GM19397 (cell line): ENCODE results near the gene HOPX.
"Not testable (repeated sequence)": the region's sequence is repeated elsewhere in the genome, so short reads cannot be mapped to it uniquely, and the experiment has no call there.

ENCODE experiments used
- ATAC-seq: cut with Tn5 transposase; IDR thresholded peaks from one replicate; pipeline ENCODE4 v1.9.1; 2021; ENCODE audit warnings: mild to moderate bottlenecking, moderate library complexity; ENCODE audit not compliant: unreplicated experiment

The HOPX gene

GRCh38 chr4:56655627-56656345 lies 25.3 kb downstream of the HOPX start:
- ATAC-seq = no peak

DNA sequence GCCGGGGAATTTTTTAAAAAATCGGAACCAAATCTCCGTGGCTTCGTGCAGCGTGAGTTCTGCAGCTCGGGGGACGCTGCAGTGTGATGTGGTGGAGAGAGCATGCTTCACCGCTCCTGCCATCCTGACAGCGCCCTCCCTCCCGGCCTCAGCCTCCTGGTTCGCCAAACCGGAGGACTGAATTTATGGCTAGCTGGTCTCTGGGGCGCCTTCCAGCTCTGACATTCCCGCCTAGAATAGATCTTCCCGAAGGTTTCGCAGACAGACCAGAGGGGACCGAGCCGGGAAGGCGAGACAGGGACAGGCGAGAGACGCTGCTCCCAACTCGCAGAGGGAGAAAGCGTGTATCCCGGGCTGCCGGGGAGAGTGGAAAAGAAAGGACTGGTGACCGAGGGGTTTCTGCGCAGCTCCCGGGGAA lies 25.9 kb downstream of the HOPX start:
- no peak for ATAC-seq

DNA sequence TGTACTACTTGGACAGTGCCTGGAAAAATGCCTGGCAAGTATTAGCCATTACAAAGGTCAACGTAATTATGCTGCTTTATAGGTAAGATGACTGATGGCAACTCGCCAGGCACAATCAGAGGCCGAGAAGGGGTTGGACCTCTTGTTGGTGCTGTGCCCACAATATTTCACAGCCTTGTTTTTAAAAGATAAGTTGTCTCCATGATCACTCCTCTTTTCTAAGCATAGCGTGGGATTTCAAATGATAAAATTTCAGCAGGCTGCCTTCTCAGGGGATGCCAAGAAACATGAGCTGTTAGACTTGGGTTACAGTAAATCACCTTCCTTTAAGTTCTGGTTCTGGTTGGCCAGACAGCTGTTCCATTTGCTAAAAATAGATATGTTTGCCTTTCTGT lies 26.9 kb downstream of the HOPX start:
- no peak for ATAC-seq

DNA sequence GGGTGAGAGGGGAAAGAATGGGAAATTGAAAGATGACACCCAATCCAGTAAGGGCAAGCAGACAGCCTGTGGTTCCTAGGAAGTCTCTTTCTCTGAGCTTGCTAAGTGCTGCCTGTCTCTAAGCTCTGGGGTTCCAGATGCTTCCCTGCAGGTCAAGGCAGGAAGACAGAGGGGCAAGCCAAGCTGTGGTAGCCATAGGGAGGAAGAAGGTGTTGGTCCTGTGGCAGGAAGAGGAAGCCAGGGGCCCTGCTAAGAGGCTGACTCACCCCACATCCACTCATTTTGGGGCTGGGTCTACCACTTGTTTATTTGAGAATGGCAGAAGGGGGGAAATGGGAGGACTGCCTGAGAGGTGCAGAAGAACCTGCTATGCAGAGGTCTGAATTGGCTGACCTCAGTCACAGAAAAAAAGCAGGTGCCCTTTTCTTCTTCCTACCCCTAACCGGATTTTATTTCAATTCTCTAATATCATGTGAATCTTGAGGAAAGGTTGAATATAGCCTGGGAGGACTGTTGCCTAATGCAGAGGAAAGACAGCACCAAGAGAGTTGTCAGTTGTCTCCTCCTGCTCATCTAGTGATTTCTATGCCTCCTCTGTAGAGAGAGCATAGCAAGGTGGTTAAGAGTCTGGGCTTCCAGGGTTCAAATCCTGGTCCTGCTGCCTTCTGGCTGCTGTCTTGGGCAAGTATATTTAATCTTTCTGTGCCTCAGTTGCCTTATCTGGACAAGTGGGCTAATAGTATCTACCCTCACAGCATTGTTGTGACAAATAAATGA lies 27.4 kb downstream of the HOPX start:
- ATAC-seq = no peak

GRCh38 chr4:56652196-56652595 lies 28.9 kb downstream of the HOPX start:
- ATAC-seq = no peak

DNA sequence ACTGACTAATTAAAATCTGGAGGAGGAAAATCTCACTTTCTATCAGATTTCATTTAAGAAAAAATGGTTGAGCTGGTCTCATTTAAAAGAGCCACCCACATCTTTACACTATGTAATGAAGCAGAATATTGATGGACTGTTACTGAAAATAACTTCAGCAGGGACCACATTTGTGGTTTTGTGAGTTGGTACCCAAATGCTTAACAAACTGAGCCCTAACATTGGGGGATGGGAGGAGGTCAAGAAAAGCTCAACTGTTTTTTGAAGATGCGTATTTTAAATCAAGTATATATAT lies 30.1 kb downstream of the HOPX start:
- no peak for ATAC-seq

DNA sequence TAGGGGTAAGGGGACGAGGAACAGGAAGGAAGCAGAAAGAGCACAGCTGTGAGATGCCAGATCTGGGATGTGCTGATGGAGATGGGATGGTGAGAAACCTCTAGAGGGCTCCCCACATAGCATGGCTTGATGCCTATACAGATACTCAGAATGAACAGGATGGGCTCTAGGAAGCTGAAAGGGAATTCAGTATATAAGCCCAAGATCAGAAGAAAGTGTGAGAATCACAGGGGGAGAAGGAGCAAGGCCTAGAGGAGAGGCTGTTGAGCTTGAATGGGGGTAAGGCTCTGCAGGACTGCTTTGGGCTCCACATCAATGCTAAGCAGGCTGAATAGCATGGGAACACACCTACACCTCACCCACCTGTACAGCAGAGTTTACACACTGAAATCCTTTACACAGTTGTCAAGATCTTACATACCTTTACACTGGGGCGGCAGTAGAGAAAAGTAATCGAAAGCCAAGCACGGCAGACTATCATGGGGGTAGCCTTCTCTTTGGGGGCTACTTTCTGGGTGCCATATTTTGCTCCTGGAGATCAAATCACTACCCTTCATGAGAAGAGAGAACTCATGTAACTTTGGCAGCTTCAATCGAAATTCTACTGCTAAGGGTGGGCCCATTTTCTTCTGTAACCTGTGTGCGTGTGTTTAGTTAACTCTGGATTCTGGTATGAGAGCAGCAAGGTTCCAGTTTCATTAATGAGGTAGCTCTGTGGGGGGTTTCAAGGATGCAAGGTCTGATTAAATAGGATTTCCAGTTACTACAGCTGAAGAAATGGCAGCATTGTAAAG lies 30.6 kb downstream of the HOPX start:
- ATAC-seq = no peak

DNA sequence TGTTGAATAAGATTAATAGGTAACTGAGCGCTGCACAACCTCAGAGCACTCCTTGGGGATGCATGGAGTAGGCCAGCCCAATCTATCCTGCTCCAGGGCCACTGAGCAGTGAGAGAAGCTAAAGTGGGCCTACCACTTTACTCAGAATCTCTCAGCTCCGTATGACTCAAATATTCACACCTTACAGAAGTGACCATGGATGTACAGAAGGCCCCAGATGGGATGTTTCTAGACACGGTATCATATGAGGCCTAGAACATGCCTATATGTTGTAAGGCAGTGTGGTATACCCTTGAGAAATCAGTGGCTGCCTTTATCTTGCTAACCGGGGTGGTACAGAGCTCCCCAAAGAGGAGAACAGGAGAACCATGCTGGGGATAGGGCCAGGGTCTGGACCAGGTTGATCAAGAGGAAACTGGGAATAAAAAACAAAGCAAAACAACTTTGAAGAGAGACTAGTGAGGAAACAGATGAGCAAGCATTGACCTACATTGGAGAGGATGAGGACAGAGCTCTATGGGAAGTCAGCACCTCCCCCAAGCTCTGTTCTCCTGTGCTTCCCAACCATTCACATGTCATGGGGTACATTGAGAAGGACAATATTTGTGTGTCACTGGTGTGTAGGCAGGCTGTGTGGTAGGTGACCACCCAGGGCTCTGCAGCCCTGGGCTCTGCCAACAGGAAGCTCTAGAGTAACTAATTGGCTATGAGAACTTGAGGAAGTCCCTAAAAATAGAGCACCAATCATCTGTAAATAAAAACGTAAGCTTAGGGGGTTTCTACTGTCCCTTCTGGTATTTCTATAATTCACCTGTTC lies 31.4 kb downstream of the HOPX start:
- no peak for ATAC-seq

GRCh38 chr4:56648824-56649151 lies 32.3 kb downstream of the HOPX start:
- ATAC-seq = no peak

- ATAC-seq = no peak
Observed at GRCh38 chr4:56648021-56648823, 32.9 kb downstream of the HOPX start.

DNA sequence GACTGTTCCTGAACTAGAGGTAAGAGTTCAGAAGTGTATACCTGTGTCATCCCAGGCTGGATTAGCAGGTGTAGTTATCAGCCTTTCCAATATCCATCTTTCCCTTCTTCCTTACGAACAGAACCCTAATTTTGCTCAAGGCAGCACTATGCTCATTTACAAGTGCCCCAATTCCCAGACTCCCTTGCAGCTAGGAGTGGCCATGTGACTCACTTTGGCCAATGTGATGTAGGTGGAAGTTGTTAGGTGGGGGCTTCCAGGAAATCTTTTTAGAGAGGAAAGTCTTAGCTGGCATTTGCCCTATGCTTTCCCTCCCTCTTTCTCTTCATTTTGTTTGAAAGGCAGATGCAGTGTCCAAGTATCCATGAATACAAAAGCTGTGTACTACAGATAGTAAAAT lies 34.8 kb downstream of the HOPX start:
- ATAC-seq = no peak

GRCh38 chr4:56643596-56643995 lies 37.5 kb downstream of the HOPX start:
- ATAC-seq = no peak

DNA sequence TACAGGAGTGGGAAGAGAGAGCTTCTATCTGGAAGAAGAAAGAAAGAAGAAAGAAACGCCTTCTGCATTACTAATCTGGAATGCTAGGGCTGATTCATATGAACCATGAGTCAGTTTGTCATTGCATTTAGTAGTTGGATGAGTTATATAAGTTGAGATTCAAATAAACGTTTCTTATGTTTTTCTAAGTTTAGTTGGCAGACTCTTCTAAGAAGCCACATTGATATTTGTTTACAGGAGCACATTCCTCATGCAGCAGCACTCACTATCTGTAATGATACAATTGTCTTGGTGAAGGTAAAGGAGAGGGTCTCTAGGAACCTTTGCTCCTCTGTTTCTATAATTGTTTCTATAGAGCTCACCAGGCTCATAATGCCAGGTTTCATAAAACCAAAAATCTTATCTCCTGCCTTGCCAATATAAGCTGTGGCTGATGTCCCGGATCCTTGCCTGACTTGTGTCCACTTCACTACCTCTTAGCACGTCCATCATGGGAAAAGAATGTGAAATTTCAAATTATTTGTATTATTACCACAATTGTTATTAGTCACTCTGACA lies 39.5 kb downstream of the HOPX start:
- no peak for ATAC-seq

GRCh38 chr4:56640621-56641493 lies 40.2 kb downstream of the HOPX start:
- no peak for ATAC-seq

GRCh38 chr4:56637791-56638190 lies 43.3 kb downstream of the HOPX start:
- ATAC-seq = no peak

GRCh38 chr4:56637154-56637553 lies 43.9 kb downstream of the HOPX start:
- ATAC-seq = no peak

DNA sequence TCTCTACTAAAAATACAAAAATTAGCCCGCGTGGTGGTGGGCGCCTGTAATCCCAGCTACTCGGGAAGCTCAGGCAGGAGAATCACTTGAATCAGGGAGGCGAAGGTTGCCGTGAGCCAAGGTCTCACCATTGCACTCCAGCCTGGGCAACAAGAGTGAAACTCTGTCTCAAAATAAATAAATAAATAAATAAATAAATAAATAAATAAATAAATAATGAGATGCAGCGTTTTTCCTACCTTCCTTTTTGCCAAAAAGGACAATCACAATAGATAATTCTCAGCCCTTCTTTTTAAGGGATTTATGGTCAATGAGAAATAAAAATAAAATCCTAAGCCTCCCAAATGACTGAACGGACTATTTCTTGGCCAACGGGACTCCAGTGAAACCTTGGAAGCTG lies 46.1 kb downstream of the HOPX start:
- ATAC-seq = not testable (repeated sequence)

- no peak for ATAC-seq
Observed at GRCh38 chr4:56633486-56633885, 47.6 kb downstream of the HOPX start.
